Embryonic facial prominence (tissue), 1 donor: ENCODE measurements around the gene CD69.
"Not testable (repeated sequence)": the region's sequence is repeated elsewhere in the genome, so short reads cannot be mapped to it uniquely, and the experiment has no call there.

Experiments used
- DNase-seq: peaks from one replicate; pipeline ENCODE4 v3.0.0-alpha.2; 2016; ENCODE audit errors: extremely low spot score

Gene CD69

DNA sequence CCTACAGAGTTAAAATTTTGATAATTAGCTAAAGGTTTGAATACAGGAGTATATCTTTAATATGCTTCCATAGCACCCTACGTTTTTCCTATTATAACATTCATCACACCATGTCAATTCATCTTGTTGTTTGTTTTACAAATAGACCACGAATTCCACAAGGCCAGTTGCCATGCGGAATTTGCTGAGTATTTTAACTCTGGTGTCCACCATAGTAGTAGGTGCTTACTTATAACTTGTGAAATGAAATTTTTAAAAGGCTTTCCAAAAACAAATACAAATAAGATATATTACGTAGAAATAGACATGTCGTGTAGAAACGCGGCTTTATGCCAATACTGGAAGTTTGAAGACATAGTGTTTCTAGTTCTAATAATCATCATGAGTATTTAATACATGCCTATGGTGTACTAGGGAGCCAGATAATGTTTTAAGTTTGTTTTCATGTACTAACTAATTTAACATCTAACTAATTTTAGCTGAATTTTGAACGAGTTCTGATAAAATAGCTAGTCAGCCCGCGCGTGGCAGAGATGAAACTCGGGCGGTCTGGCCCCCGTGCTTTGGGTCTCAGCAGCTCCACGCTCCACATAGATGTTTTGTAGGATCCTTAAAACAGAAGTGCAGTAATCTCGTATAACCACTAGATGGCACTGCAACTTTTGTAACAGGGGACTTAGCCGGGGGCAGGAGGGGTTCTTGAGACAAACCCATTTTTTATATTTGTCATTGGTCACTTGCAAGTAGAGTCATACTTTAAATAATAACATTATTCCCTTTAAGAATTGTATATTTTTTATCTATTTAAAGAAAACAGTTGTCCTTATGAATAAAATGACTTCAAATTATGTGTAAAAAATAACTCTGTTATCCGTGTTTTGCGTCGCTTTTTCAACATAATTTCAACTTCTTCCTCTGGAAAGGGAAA lies 10.2 kb downstream of the CD69 start:
- peak; percentile 39 for DNase-seq

- no peak for DNase-seq
Observed at GRCh38 chr12:9749640-9750039, 11.1 kb downstream of the CD69 start.

- DNase-seq, result no peak
Observed at GRCh38 chr12:9745199-9745598, 15.5 kb downstream of the CD69 start.

DNA sequence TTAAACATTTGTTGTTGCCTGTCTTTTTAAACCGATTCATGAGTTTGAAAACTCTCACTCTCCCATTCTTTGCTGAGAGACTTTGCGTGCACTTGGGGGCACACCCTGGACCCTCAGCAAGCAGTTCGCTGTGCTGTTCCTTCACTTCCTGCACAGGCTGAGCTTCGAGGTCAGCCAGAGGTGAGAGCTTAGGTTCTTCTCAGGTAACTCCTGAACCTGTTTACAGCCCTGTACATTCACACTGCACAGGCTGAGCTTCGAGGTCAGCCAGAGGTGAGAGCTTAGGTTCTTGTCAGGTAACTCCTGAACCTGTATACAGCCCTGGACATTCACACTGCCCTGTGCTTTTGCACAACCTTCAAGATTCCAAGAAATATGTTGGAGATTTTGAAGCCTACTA lies 18.0 kb downstream of the CD69 start:
- DNase-seq, result no peak

GRCh38 chr12:9741726-9742125 lies 19.0 kb downstream of the CD69 start:
- DNase-seq, result no peak

DNA sequence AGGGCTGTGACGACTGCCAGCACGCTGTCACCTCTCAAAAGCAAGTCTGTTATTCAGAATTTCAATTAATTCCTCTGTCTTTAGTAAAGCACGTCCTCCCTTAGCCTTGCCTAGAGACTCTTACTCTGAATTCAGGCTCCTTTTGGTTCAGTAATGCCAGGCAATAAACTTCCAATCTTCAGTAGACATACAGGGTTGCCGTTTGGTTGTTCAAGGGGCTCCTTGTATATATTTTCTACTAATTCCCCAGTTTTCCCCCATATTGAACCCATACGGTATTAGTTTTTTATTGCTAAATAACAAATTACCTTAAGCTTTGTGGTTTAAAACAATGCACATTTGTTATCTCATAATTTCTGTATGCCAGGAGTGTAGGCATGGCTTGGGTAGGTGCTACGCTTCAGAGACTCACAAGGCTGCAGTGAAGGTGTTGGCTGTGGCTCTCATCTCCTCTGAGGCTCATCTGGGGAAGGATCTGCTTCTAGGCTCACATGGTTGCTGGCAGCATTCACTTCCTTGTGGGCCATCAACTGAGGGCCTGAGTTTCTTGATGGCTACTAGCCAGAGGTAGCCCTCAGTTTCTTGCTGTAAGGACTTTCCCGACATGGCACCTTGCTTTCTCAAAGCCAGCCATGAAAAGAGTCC lies 20.5 kb downstream of the CD69 start:
- DNase-seq, result no peak

DNA sequence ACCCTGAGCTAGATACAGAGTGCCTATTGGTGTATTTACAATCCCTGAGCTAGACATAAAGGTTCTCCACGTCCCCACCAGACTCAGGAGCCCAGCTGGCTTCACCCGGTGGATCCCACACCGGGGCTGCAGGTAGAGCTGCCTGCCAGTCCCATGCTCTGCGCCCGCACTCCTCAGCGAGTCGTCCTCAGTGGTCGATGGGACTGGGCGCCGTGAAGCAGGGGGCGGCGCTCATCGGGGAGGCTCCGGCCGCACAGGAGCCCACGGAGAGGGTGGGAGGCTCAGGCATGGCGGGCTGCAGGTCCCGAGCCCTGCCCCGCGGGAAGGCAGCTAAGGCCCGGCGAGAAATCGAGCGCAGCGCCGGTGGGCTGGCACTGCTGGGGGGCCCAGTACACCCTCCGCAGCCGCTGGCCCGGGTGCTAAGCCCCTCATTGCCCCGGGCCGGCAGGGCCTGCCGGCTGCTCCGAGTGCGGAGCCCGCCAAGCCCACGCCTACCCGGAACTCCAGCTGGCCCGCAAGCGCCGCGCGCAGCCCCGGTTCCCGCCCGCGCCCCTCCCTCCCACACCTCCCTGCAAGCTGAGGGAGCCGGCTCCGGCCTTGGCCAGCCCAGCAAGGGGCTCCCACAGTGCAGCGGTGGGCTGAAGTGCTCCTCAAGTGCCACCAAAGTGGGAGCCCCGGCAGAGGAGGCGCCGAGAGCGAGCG lies 21.1 kb downstream of the CD69 start:
- not testable (repeated sequence) for DNase-seq

- not testable (repeated sequence) for DNase-seq
Observed at GRCh38 chr12:9738905-9739304, 21.8 kb downstream of the CD69 start.

GRCh38 chr12:9736936-9737705 lies 23.6 kb downstream of the CD69 start:
- no peak for DNase-seq

DNA sequence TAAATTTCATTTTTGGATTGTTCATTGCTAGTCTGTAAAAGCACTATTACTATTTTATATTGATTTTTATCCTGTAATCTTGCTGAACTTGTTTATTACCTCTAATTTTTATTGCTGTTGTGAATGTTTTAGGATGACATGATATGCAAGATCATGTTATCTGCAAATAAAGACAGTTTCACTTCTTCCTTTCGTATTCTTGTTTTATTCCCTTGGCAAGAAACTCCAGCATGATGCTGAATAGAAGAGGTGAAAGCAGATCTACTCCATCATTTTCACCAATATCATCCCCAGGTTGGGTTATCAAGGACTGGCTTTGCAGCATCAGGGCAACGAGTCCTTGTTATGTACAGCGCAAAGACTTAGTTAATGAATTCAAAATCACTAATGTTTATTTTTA lies 25.1 kb downstream of the CD69 start:
- DNase-seq, result no peak

GRCh38 chr12:9732921-9733461 lies 27.7 kb downstream of the CD69 start, which contains the start of gene CLECL1:
TSS of gene CLECL1 (minus strand) at chr12:9733097.
- DNase-seq, result no peak

DNA sequence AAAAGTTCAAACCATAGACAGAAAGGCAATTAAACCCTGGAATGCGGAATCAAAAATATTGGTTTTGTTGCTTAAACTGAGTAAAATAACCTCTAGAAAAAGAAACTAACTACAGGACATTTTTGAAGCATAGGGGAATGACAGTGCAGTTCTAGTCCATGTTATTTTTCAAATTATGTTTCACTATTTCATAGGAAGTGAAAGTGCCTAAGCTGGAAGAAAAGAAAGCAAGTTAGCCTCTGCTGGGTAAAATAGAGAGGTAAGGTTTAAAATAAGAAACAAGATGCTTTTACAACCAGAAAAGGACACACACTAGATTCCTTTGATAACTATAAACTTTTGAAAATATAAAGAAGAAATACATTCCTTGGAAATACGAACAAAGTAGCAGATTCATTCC lies 28.9 kb downstream of the CD69 start:
- no peak for DNase-seq

- no peak for DNase-seq
Observed at GRCh38 chr12:9731393-9731792, 29.3 kb downstream of the CD69 start.

GRCh38 chr12:9730591-9730990 lies 30.1 kb downstream of the CD69 start:
- DNase-seq, result no peak

DNA sequence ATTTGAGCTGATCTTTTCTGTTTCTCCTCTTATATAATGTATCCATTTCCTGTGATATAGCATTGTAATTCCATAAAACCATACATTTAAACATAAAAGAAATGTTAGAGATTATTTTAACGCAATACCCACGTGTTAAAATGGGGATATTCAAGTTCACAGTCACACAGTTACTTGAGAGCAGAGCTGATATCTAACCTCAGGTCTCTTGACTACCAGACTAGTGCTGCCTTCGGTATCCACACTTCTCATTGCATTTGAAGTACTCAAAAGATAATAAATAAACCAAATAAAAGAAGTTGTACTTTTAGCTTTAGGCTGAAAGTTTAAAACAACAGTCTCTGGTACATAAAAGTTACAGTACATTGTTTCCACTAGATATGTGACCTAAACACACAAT lies 30.7 kb downstream of the CD69 start:
- DNase-seq, result no peak

DNA sequence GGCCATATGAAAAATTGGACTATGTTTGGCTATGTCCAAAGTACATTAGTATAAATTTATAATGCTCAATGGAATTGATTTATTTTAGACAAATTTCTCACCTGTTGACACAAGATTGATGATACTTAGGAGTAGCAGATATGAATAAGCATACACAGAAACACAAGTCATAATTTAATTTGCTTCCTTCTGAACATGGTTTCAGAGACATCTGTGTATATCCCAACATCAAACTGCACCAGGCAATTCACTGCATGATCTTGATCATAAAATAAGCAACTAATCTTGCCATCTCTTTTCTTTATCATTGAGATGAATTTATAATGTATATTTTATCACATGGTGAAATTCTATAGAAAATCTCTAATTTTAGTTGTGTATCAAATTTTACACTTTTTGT lies 31.6 kb downstream of the CD69 start:
- no peak for DNase-seq

DNA sequence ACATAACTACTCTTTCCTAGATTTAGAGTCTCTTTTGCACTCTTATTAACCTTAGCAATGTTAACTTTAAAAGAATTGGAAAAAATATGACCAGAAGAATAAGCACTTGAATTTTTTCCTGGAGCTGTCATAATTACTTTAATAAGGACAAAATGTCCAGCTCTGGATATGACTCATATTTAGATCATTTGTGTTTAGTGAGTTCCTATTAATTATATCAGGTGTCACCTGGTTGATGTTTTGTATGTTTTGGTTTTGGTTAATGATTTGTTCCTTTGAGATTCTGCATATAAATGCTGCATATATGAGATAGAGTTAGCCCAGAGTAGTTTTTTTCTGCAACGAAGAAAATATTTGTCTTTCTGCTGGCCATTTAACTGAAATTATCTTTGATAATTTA lies 32.9 kb downstream of the CD69 start:
- no peak for DNase-seq

- no peak for DNase-seq
Observed at GRCh38 chr12:9725213-9725870, 35.4 kb downstream of the CD69 start.

DNA sequence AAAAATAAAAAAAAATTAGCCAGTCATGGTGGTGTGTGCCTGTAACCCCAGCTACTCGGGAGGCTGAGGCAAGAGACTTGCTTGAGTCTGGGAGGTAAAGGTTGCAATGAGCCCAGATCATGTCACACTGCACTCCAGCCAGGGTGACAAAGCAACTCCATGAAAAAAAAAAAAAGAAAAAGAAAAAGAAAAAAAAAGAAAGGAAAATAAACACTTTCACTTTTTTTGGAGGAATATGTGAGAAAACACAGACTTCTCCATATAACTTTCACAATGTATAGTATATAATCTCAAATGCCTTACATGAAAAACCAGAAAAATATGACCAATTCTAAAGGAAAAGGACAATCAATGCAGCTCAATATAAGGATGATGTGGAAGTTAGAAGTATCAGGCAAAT lies 36.7 kb downstream of the CD69 start:
- DNase-seq, result no peak

DNA sequence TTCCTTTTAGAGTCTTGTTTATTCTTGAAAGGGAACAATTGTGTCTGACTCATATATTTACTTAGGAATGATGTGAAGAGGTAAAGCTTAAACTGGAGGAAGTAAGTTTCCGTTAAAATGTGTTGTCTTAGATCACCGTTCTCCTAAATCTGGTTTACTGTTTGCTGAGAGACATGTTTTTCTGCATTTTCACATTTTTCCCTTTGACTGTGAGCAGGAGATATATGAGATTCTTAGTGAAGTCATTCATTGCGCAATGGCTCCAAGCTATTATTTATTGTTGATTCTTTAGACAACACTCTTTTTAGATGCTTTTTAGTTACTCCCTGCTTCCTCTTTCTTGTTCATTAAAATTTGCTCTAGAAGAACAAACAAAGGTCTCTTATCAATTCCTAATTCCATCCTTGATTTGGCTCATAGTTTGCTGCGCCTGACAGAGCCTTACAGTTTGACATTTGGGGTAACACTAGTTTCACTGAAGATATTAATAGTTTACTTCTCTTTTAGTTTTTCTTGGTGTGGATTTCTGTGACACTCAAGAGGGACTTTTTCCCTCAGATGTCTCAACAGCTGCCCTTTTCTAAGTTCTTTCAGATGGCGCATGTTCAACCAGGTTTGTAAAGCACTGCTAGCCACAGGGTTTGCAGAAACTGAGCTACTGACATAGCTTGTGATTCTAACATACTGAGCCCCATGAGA lies 39.2 kb downstream of the CD69 start:
- DNase-seq, result no peak
